ENCODE data around the gene MUC5B. TPM values are rescaled to one million over a fixed set of nuclear protein-coding genes. Genes with fewer than 3 reads are reported as not detected.

Gene MUC5B
- total and polyA plus RNA-seq, 2 of the 13 experiments (the other 11 are each of a cell fraction or from before 2014, with no cell fraction given) = 0.01 TPM; not detected in 1

DNA sequence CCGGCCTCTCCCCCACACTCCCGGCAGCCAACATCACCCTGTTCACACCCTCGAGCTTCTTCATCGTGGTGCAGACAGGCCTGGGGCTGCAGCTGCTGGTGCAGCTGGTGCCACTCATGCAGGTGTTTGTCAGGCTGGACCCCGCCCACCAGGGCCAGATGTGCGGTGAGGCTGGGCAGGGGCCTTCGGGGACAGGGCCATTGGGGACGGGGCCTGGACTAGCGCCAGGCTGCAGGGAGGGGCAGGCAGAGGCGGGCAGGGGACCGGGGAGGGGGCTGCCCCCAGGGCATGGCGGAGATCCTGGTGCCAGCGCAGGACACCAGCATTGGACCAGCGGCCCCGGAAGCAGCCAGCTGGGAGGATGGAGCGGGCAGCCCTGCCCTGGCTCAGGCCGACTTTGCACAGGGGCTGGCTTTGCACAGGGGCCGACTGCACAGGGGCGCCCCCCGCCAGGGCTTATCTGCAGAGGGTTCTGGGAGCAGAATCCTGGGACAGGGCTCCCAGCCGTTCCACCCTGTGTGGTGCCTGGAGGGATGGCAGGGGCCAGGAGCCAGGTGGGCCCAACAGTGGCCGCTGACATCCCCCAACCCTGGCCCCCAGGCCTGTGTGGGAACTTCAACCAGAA lies 8.6 kb downstream of the MUC5B start:
- Histone ChIP-seq H2AFZ (ENCODE audit: low read length) (no peak overlapping the region), H3K4me2 (ENCODE audit: low read depth, low read length) (no peak overlapping the region), H3K27ac (ENCODE audit: extremely low read length, insufficient read depth, low read length) (no peak overlapping the region), H3K4me1 (ENCODE audit: insufficient read depth, low read length) (no peaks in the 10 kb centered on the region), H3K9me3 (ENCODE audit: low read length) (no peaks in the 10 kb centered on the region), H4K20me1 (ENCODE audit: insufficient read depth, low read length) (no peaks in the 10 kb centered on the region), H3K79me2 (ENCODE audit: insufficient read depth, low read length) (no peaks in the 10 kb centered on the region), H3K27me3 (ENCODE audit: control insufficient read depth in 1 of 2, insufficient read depth in 2 of 2, low read length in 2 of 2) (peaks cover 0 to 2% of the 10 kb centered on the region in 2 experiments; a peak in 1 of 5 replicates), H3K36me3 (replicated peaks in 1 of 2; ENCODE audit: control insufficient read depth in 1 of 2, insufficient read depth in 2 of 2, low read length in 2 of 2) (no peaks in the 10 kb centered on the region), H3K9ac (ENCODE audit: insufficient read depth, low read depth, low read length) (no peak overlapping the region), H3K4me3 (replicated peaks in 1 of 3; ENCODE audit: insufficient read depth in 1 of 3, low read depth in 2 of 3, low read length in 3 of 3) (no peak overlapping the region)
- DNase-seq (ENCODE audit: low spot score) (no peak), ATAC-seq (no peak), FAIRE-seq (no peak)
- WGBS (ENCODE audit: low lambda C conversion rate) = 39% methylated on average over 5 of the region's 22 CpGs
- in situ Hi-C loops (cut with HindIII; ENCODE audit: extremely low pct_ligation_motif_present, low pct_unique_long_range_greater_than_20kb) = no loop called here
- intact Hi-C loops (cut with micrococcal nuclease; ENCODE audit: unreplicated experiment) = no loop called here
- BruUV-seq (replicated peaks) = no TSS peak
- POLR2A ChIA-PET = no interaction called here
- CTCF ChIA-PET (ENCODE audit: low intra/inter-chr PET ratio, low total read pairs) = no interaction called here
- no peak for TF ChIP-seq TEAD2 (CRISPR knock-in tag; IDR thresholded peaks at IDR 0.05)
- no peak for TF ChIP-seq ZNF567 (CRISPR knock-in tag; IDR thresholded peaks at IDR 0.05; ENCODE audit: borderline replicate concordance)
- TF ChIP-seq CBX1 (IDR thresholded peaks at IDR 0.05; ENCODE audit: low read depth) = no peak
- TF ChIP-seq, protein P1, sequence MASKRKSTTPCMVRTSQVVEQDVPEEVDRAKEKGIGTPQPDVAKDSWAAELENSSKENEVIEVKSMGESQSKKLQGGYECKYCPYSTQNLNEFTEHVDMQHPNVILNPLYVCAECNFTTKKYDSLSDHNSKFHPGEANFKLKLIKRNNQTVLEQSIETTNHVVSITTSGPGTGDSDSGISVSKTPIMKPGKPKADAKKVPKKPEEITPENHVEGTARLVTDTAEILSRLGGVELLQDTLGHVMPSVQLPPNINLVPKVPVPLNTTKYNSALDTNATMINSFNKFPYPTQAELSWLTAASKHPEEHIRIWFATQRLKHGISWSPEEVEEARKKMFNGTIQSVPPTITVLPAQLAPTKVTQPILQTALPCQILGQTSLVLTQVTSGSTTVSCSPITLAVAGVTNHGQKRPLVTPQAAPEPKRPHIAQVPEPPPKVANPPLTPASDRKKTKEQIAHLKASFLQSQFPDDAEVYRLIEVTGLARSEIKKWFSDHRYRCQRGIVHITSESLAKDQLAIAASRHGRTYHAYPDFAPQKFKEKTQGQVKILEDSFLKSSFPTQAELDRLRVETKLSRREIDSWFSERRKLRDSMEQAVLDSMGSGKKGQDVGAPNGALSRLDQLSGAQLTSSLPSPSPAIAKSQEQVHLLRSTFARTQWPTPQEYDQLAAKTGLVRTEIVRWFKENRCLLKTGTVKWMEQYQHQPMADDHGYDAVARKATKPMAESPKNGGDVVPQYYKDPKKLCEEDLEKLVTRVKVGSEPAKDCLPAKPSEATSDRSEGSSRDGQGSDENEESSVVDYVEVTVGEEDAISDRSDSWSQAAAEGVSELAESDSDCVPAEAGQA (IDR thresholded peaks at IDR 0.05; ENCODE audit: low read depth) = no peak
- TF ChIP-seq, protein P1 (CRISPR knock-in tag; IDR thresholded peaks at IDR 0.05; ENCODE audit: borderline replicate concordance) = no peak
- TF ChIP-seq ZNF335 (CRISPR knock-in tag; IDR thresholded peaks at IDR 0.05) = no peak
- TF ChIP-seq, protein P2, sequence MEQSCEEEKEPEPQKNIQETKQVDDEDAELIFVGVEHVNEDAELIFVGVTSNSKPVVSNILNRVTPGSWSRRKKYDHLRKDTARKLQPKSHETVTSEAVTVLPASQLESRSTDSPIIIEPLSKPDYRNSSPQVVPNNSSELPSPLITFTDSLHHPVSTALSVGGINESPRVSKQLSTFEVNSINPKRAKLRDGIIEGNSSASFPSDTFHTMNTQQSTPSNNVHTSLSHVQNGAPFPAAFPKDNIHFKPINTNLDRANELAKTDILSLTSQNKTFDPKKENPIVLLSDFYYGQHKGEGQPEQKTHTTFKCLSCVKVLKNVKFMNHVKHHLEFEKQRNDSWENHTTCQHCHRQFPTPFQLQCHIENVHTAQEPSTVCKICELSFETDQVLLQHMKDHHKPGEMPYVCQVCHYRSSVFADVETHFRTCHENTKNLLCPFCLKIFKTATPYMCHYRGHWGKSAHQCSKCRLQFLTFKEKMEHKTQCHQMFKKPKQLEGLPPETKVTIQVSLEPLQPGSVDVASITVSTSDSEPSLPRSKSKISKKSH (CRISPR knock-in tag; IDR thresholded peaks at IDR 0.05; ENCODE audit: borderline replicate concordance) = no peak
- TF ChIP-seq ZNF33A (CRISPR knock-in tag; IDR thresholded peaks at IDR 0.05; ENCODE audit: borderline replicate concordance) = no peak
- no peak for TF ChIP-seq RXRA (CRISPR knock-in tag; IDR thresholded peaks at IDR 0.05)
- TF ChIP-seq, protein P3, sequence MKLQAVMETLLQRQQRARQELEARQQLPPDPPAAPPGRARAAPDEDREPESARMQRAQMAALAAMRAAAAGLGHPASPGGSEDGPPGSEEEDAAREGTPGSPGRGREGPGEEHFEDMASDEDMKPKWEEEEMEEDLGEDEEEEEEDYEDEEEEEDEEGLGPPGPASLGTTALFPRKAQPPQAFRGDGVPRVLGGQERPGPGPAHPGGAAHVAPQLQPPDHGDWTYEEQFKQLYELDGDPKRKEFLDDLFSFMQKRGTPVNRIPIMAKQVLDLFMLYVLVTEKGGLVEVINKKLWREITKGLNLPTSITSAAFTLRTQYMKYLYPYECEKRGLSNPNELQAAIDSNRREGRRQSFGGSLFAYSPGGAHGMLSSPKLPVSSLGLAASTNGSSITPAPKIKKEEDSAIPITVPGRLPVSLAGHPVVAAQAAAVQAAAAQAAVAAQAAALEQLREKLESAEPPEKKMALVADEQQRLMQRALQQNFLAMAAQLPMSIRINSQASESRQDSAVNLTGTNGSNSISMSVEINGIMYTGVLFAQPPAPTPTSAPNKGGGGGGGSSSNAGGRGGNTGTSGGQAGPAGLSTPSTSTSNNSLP (IDR thresholded peaks at IDR 0.05; ENCODE audit: low read depth, low read length) = no peak
- TF ChIP-seq ZNF615 (CRISPR knock-in tag; IDR thresholded peaks at IDR 0.05; ENCODE audit: borderline replicate concordance) = no peak
- TF ChIP-seq ZNF564 (CRISPR knock-in tag; IDR thresholded peaks at IDR 0.05) = no peak
- TF ChIP-seq MAFK (conservative IDR thresholded peaks at IDR 0.05 in 1 of 2, IDR thresholded peaks at IDR 0.05 in 1 of 2; ENCODE audit: low read length in 2 of 2) = no peak

All from HepG2 (cell line).